Smooth muscle cell (in vitro differentiated cells): ENCODE data around the gene CNOT8. TPM values are rescaled to one million over a fixed set of nuclear protein-coding genes. Genes with fewer than 3 reads are reported as not detected.

ENCODE experiments used
- DNase-seq: peaks from one replicate; lab custom pipeline; 2025; ENCODE audit not compliant: unreplicated experiment; lab: John Stamatoyannopoulos, UW
- H2AFZ ChIP-seq: fragments of 200-600 bp; sonication (generic); 2 replicates; pipeline ENCODE4 v1.6.0; 2016; ENCODE audit warnings: antibody characterized with exemption, low read depth, mild to moderate bottlenecking
- H3F3A ChIP-seq: fragments of 200-600 bp; sonication (generic); 2 replicates; pipeline ENCODE4 v1.6.0; 2017; ENCODE audit warnings: antibody characterized with exemption, low read depth
- H3K27ac ChIP-seq: fragments of 200-600 bp; sonication (generic); 2 replicates; pipeline ENCODE4 v1.5.1; 2016; ENCODE audit warnings: low read depth, mild to moderate bottlenecking
- H3K27me3 ChIP-seq: fragments of 200-600 bp; sonication (generic); 2 replicates; pipeline ENCODE4 v1.6.1; 2016; ENCODE audit warnings: low read depth, mild to moderate bottlenecking
- H3K36me3 ChIP-seq: fragments of 200-600 bp; sonication (generic); 2 replicates; pipeline ENCODE4 v1.5.1; 2016; ENCODE audit warnings: low read depth
- H3K4me1 ChIP-seq: fragments of 200-600 bp; sonication (generic); 2 replicates; pipeline ENCODE4 v1.5.1; 2016; ENCODE audit warnings: low read depth
- H3K4me2 ChIP-seq: fragments of 200-600 bp; sonication (generic); 2 replicates; pipeline ENCODE4 v1.6.0; 2016; ENCODE audit warnings: mild to moderate bottlenecking
- H3K4me3 ChIP-seq: fragments of 200-600 bp; sonication (generic); 2 replicates; pipeline ENCODE4 v1.5.1; 2016; ENCODE audit warnings: mild to moderate bottlenecking
- H3K79me2 ChIP-seq: fragments of 200-600 bp; sonication (generic); 2 replicates; pipeline ENCODE4 v1.6.0; 2016; ENCODE audit warnings: low read depth, mild to moderate bottlenecking
- H3K9ac ChIP-seq: fragments of 200-600 bp; sonication (generic); 2 replicates; pipeline ENCODE4 v1.6.0; 2016; ENCODE audit warnings: low read depth
- H3K9me3 ChIP-seq: fragments of 200-600 bp; sonication (generic); replicated peaks from 2 replicates; pipeline ENCODE4 v1.5.1; 2016; ENCODE audit warnings: low read depth
- H4K20me1 ChIP-seq: fragments of 200-600 bp; sonication (generic); 2 replicates; pipeline ENCODE4 v1.6.0; 2016; ENCODE audit warnings: low read depth
- WGBS: methylation state at CpG from one replicate; pipeline ENCODE4 v1.1.7; 2016; ENCODE audit warnings: low lambda C conversion rate; 5-methylcytosine and 5-hydroxymethylcytosine counted together
- polyA plus RNA-seq: library from polyadenylated mRNA; unstranded; fragments of >200 nt; fragmentation: Nextera tagmentation; extraction: Ambion mirVana; gene quantifications from 2 replicates; pipeline ENCODE4 v1.2.1, GENCODE V29; 2016
- total RNA-seq: library from RNA; depleted of rRNA; stranded (reverse); fragments of >200 nt; gene quantifications from 2 replicates; pipeline ENCODE4 v1.2.3, GENCODE V29; 2014
- TF ChIP-seq, protein P1 (sequence below): fragments of 200-600 bp; sonication (generic); IDR thresholded peaks from 2 replicates; pipeline ENCODE4 v1.5.1; 2017; ENCODE audit warnings: borderline replicate concordance, mild to moderate bottlenecking, antibody characterized with exemption; ENCODE audit not compliant: insufficient read depth, poor library complexity, severe bottlenecking

CNOT8 gene
- total and polyA plus RNA-seq, 2 experiments from 2014 or later, result 54.9 to 76.4 TPM

DNA sequence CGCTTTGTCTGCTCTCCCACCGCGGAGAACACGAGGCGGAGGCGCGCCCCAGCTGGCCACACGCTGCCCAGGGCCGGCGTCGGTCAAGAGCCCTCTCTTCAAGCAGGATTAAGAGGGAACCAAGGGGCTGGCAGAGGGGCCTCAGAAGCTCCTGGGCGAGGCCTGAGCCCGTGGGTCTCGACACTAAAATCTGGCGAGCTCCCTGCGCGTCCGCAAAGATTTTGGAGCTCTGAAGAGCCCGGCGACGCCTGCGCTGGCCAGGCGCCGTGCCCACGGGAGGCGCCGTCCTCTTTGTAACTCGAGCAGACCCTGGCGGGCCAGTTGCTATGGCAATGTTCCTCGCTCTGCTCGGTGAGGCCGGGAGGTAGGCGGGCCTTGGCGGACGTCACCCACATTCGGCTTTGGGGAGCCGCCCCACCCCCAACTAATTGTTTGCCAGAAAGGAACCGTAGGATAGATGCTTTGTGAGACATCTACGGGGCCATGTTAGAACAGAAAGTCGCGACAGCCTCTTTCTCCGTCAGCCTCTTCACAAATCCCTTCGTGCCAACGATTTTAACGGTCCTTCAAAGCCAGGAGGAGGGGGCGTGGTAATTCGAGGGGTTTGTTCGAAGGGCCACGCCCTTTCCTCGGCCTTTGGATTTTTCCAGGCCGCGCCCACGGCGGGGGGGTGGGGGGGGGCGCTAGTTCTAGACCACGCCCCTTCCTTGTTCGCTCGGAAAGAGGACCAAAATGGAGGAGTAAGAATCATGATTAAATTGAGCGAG, 714 bp upstream of the CNOT8 start:
- peak overlapping the region; percentile 97 for H3K9ac ChIP-seq
- H3K9me3 ChIP-seq, result no peaks in the 10 kb centered on the region
- peaks cover 18% of the 10 kb centered on the region for H3K4me1 ChIP-seq
- DNase-seq, result peak; percentile 99
- H3K36me3 ChIP-seq, result no peaks in the 10 kb centered on the region
- H3K4me2 ChIP-seq, result peak overlapping the region; percentile 97
- H3K4me3 ChIP-seq, result peak overlapping the region; percentile 88
- peaks cover 13% of the 10 kb centered on the region for H3F3A ChIP-seq
- peaks cover 31% of the 10 kb centered on the region for H4K20me1 ChIP-seq
- no peaks in the 10 kb centered on the region for H3K27me3 ChIP-seq
- TF ChIP-seq, protein P1, sequence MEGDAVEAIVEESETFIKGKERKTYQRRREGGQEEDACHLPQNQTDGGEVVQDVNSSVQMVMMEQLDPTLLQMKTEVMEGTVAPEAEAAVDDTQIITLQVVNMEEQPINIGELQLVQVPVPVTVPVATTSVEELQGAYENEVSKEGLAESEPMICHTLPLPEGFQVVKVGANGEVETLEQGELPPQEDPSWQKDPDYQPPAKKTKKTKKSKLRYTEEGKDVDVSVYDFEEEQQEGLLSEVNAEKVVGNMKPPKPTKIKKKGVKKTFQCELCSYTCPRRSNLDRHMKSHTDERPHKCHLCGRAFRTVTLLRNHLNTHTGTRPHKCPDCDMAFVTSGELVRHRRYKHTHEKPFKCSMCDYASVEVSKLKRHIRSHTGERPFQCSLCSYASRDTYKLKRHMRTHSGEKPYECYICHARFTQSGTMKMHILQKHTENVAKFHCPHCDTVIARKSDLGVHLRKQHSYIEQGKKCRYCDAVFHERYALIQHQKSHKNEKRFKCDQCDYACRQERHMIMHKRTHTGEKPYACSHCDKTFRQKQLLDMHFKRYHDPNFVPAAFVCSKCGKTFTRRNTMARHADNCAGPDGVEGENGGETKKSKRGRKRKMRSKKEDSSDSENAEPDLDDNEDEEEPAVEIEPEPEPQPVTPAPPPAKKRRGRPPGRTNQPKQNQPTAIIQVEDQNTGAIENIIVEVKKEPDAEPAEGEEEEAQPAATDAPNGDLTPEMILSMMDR, result no peak
- peak overlapping the region; percentile 99 for H3K27ac ChIP-seq
- peak overlapping the region; percentile 71 for H2AFZ ChIP-seq
- WGBS, result under 1% methylated on average over 55 of the region's 59 CpGs
- H3K79me2 ChIP-seq, result peaks cover 43% of the 10 kb centered on the region

DNA sequence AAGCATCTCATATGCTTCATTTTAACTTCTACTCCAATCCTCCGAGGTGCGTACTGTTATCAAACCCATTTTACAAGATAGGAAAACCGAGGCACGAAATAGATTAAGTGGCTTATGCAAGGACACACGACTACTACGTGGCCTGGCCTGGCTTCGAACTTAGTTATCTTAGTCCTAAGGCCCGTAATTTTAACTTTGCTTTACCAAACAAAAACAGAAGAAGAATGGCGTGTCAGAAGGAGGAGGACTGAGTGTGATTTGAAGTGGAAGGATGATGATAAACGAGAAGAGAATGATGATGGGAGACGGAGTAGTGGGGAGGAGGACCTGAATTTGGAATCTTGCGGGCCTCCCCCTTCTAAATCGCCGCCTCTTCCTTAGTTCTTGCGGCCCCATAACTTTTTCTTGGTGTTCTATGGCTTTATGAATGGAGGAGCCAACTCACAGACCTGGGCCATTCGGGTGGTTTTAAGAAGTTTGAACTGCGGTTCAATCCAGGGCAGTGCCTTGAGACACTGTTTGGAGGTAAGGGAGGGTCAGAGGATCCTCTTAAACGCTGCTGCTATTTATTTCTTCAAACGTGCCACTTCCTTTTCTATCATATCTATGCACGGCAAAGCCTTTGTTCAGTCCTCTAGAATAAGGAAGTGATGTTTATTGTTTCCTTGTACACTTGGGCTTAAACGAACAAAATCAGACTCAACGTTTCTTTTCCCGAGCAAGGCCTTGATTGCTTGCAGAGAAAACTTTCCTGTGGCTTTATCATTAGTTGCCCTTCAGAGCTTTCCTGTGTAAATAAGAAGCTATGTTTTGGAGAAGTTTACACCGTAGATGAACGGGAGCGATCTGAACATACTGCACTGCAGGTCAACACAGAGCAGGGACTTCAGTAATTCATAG, 795 bp downstream of the CNOT8 start:
- WGBS, result 5% methylated on average over 26 of the region's 26 CpGs
- no peaks in the 10 kb centered on the region for H3K27me3 ChIP-seq
- H3F3A ChIP-seq, result peaks cover 13% of the 10 kb centered on the region
- H3K9ac ChIP-seq, result peak overlapping the region; percentile 97
- H3K79me2 ChIP-seq, result peaks cover 58% of the 10 kb centered on the region
- H2AFZ ChIP-seq, result peak overlapping the region; percentile 71
- peak overlapping the region; percentile 99 for H3K27ac ChIP-seq
- peak overlapping the region; percentile 88 for H3K4me3 ChIP-seq
- H3K4me2 ChIP-seq, result peak overlapping the region; percentile 97
- TF ChIP-seq, protein P1, result no peak
- H3K4me1 ChIP-seq, result peaks cover 18% of the 10 kb centered on the region
- no peak for DNase-seq
- no peaks in the 10 kb centered on the region for H3K9me3 ChIP-seq
- H3K36me3 ChIP-seq, result no peaks in the 10 kb centered on the region
- H4K20me1 ChIP-seq, result peaks cover 46% of the 10 kb centered on the region

DNA sequence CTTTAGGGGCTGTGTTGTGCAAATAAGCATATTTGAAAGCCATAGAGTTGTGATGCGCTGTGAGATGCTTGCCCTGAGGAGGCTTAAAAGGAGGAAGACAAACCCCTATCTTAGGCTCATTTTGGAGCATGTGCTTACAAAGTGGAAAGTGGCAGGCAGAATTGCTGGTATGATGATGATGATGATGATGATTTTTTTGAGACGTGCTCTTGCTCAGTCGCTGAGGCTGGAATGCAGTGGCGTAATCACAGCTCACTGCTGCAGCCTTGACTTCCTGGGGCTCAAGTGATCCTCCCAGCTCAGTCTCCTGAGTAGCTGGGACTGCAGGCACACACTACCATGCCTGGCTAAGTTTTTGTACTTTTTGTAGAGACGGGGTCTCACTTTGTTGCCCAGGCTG, 1.7 kb downstream of the CNOT8 start:
- Histone ChIP-seq H3K27ac (peak overlapping the region; percentile 99), H4K20me1 (peaks cover 55% of the 10 kb centered on the region), H3K9me3 (no peaks in the 10 kb centered on the region), H3K27me3 (no peaks in the 10 kb centered on the region), H3K4me3 (peak overlapping the region; percentile 88), H3F3A (peaks cover 13% of the 10 kb centered on the region), H3K9ac (peak overlapping the region; percentile 97), H3K4me1 (peaks cover 18% of the 10 kb centered on the region), H3K4me2 (peak overlapping the region; percentile 97), H3K36me3 (no peaks in the 10 kb centered on the region), H2AFZ (no peak overlapping the region), H3K79me2 (peaks cover 67% of the 10 kb centered on the region)
- DNase-seq, result no peak
- TF ChIP-seq, protein P1, result no peak
- WGBS, result 21% methylated on average over 5 of the region's 5 CpGs
